Hematopoietic multipotent progenitor cell treated with erythropoietin and hydrocortisone succinate and interleukin-3 and kit ligand, for 4 days (in vitro differentiated cells): ENCODE results near the gene COA5.

Source experiments
- DNase-seq: peaks from one replicate; pipeline ENCODE4 v3.0.0-alpha.2; 2015

The COA5 gene, protein sequence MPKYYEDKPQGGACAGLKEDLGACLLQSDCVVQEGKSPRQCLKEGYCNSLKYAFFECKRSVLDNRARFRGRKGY

DNA sequence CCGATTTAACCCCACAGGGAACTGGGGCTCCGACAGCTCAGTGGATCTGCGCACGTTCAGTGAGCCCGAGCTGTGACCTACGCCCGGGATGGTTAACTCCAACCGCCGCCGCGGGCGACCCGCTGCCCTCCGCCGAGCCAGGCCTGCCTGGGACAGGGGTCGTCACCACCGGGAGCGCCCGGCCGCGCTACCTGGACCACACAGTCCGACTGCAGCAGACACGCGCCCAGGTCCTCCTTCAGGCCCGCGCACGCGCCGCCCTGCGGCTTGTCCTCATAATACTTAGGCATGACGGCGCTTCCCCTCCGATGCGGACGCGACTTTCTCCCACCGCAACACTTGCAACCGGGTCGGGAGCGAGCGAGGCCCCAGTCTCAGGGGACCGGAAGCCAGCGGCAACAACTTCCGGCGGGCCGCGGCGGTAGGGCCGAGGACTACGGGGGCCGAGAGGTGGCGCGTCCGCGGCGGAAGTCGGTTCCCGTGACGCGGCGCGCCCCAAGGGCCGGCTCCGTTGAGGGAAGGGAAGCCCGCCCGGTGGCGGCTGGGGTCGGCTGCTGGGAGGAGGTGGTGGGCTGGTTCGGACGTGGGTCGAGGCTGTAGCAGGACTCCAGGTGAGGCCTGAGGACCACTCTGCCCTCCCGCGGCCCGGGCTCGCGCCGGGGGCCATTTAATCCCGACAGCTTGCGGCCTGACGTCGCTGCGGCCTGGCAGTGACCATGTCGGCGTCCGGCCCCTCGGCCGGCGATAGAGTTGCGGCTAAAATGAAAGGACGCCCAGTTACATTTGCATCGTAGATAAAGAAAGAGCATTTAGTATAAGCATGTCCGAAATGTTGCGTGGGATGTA lies at the start of gene COA5, which contains the start of gene UNC50:
Gene COA5, minus strand, starts transcription at position 397 of the 846 bp plus-strand sequence. Its CDS starts 107 bp downstream, at position 290.
Gene UNC50, plus strand, starts transcription at position 474 of the 846 bp plus-strand sequence. CDS start 1,171 bp downstream, outside the sequence.
- DNase-seq = peak; percentile 96

DNA sequence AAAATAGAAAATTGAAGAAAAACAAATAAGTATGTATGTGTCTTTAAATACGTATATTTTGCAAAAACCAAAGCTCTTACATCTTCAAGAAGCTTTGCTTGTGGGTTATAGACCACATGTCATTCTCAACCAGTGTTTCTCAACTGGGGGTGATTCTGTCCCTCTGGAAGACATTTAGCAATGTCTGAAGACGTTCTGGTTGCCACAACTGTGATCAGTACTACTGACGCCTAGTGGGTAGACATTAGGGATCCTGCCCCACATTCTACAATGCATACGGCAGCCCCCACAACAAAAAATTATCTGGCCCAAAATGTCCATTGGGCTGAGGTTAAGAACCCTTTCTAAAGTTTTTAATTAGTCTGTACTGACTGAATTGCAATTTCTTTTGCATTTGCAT lies 48.5 kb upstream of the COA5 start:
- DNase-seq = peak; percentile 77

DNA sequence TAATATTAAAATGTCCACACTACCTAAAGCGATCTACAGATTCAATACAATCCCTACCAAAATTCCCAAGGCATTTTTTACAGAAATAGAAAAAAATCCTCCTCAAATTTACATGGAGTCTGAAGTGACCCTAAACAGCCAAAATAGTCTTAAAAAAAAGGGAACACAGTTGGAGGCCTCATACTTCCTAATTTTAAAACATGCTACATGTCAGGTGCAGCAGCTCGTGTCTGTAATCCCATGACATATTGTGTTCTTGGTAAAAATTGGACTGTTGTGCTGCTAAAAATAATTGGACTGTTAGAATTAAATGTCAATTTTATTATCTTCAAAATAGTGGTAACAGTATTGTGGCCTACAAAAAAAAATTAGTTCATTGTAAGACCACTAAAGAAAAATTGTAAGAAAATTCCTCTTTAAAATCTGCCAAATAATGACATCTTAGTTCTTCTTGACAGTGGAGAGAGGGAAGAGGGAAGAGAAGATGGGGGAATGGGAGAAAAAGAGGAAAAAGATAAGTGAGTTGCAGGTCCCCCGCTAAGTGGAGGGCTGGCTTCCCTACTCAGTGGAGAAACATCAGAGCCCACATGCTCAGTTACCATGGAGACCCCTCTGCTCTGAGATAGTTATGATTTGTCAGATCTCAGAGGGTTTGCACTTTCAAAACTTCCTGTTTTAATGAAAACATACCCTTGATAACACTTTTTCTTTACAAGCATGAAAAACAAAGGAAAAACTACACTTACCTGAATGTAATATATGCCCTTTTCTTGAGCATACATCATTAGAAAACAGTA lies 46.6 kb upstream of the COA5 start:
- peak; percentile 82 for DNase-seq

DNA sequence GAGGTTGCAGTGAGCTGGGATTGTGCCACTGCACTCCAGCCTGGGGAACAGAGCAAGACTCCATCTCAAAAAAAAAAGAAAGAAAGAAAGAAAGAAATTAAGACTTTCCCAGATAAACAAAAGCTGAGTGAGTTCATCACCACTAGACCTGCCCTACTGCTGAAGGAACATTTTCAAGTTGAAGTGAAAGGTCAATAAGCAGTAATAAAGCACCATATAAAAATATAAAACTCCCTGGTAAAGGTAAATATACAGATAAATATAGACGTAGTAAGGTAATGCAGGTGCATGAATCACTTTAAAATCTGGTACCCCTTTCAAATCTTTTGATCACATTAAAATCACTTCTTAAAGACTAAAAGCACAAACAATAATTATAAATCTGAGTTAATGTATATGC lies 42.7 kb upstream of the COA5 start:
- no peak for DNase-seq

DNA sequence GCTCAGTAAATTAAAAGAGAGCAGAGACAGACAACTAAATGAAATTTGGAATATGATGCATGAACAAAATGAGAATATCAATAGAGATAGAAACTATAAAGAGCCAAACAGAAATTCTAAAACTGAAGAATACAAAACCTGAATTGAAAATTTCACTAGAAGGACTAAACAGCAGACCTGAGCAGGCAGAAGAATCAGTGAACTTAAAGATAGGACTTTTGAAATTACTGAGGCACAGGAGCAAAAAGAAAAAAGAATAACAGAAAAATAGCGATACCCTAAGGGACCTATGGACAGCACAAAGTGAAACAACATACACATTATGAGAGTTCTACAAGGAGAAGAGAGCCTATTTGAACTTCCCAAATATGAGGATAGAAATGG lies 41.7 kb upstream of the COA5 start:
- no peak for DNase-seq

DNA sequence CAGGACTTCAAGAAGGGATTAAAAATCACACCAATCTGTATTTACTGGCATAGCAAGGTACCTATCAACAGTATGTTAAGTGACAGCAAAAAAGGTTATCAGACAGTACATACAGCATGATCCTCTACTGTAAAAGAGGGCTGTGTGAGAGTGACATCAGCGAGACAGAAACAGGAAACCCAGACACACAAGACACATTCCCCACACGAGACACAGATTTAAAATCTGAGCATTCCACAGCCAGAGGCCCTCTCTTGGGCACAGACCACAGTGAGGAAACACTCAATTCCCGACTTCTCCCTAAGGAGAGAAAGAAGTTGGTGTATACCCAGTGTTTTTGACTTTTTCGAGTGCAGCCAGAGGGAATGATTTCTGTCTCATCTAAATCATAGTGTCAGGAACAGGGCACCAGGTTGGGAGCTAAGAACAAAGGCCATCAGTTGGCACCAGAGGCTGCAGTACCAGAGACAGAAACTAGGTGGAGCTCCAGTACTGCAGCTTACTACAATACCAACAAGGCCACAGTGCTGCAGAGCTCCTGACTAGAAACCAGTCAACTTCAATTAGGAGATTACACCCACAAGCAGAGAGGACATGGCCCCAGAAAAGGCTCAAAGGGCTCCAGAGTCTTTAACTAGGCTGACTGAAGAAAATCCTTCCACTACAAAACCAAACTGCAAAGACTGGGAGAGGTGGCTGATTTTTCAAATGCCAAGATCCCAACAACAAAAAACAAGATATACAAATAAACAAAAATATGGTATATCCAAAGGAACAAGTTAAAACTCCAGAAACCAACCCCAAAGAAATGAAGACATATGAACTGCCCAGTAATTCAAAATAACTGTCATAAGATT lies 41.1 kb upstream of the COA5 start:
- peak; percentile 90 for DNase-seq

DNA sequence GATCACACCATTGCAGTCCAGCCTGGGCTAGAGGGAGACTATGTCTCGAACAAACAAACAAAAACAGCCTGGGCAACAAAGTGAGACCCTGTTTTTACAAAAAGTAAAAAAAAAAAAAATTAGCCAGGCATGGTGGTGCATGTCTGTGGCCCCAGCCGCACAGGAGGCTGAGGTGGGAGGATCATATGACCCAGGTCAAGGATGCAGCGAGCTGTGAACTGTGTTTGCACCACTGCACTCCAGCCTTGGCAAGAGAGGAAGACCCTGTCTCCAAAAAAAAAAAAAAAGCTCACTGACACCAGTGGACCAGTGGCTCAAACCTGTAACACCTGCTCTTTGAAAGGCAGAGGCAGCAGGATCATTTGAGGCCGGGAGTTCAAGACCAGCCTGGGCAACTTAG lies 40.1 kb upstream of the COA5 start:
- DNase-seq = no peak

DNA sequence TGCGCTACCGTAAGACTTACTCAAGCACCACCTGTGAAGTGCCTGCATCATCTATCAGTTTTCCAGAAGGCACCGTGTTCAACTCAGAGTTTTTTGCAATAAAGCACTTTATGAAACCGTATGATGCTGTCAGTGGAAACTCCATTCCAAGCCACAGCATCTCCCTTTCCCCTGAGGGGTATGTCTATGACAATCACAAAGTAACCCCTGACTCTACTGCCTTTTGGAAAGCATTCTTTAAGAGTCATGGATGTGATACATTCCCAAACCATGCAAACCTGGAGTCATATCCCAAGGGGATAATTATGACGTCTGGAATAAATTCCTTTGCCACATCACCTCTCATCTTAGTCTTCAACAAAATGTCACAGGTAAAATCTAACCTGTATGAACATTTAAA lies 39.3 kb upstream of the COA5 start:
- DNase-seq = no peak

DNA sequence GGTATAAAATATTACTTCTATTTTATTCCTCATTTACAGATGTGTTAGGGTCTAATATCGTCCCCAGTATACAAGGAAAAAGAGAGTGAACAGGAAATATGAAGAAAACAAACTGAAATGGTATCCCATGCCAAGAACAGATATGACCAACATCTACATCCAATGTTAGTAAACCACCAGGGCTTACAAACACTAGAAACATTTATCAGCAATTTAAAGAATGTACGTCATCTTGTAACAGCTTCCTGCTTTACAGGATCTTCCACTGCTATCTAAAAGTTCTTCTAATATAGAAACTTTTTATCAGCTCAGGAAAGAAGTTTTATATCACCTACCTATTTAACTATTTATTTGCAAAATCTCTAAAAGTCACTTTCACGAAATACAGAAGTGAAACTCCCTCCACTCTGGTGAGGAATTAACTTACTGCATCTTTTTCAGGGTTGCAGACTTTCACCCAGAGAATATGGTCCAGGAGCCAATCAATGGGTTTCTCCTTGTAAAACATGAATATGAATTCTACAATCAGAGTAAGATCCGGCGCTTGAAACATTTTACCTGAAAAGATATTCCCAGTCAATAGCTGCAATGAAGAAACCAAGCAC lies 35.3 kb upstream of the COA5 start:
- no peak for DNase-seq

DNA sequence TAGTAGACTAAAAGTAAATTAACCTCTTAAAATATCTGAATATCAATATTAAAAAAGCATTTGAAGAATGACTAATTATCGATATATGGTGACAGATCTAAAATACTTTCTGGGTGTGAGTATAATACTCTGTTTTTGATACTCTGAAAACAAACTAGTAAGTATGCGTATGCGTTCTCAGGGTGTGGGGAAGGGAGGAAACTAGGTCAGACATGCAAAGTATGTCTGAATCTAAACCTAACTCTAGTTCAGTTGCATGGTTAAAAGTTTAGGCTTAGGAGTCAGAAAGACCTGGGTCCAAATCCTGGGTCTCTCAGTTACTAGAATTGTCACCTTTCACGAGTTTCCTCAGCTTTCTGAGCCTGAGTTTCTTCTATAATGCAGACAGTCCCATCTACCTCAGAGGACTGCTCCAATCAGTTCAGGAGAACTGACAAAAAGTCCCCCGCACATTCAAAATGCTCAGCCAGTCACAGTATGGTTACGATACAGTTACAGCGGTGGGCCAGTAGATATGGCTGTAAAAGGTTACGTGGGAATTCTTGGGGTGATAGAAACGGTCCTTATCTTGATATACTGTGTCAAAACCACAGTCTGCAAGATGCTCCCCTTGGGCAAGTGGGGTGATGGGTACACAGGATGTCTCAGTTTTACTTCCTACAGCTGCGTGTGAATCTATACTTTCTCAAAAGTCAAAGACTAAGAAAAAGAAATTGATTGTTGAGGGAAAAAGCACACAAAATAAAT lies 29.3 kb upstream of the COA5 start:
- peak; percentile 31 for DNase-seq

DNA sequence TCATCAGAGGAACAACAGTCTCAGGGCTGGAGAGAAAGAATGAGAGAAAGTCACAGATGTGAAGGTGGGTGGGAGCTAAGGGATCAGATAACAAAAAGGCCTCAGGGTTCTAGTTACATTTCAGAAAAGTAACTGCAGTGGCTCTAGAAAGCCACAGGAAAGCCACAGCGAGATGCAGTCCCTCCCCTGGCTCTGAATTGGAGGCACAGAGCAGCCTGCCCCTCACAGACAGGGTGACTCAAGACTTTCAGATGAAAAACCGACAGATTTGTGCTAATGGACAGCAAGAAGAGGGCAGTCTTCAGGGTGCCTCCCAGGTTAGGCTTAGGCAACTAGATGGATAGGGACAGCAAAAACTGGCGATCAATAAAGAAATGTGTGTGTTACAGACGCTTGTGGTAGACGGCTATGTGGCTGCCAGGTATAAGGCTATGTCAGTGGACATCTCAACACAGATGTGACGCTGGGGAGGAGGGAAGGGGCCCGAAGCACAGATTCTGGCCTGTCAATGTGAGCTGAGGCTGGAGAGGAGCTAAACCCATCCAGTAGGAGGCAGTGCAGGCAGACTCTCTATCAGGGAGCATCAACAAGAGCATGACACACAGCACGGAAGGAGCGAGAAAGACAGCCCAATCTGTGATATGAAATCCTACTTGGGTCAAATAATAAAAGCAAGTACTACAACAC lies 26.2 kb upstream of the COA5 start:
- peak; percentile 66 for DNase-seq

DNA sequence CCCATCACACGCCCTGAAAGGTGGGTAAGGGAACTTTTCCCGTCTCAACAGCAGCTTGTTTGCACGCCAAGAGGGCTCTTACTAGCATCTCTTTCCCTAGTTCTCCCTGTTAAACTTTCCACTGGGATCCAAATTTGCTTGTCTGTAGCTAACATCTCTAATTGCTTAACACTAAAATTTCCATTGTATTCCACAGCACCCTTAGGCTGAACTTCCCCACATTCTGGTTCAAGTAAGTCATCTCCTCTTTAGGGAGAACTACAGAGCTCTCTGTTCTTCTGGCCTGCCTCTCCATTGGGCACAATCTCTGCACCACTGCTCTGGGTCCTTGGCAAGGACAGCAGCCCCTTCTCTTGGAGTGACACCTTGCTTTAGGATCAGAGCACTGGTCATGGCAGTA lies 24.0 kb upstream of the COA5 start:
- no peak for DNase-seq

DNA sequence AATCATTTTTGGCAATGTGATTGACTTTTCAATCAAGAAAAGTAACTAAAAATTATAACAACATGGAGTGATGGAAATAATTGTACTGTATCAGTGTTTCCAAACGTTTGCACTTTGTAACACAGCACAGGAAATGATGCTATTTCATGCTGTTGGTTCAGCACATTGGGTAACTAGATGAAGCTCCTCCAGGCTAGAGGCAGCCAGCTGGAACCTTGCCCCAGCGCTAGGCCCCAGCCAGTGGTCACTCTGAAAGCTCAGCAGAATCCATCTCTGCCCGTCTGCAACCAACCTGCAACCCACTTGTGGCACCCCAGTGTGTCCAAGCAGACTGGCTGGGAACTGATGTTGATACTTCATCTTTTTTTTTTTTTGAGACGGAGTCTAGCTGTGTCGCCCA lies 15.3 kb upstream of the COA5 start:
- DNase-seq = no peak

DNA sequence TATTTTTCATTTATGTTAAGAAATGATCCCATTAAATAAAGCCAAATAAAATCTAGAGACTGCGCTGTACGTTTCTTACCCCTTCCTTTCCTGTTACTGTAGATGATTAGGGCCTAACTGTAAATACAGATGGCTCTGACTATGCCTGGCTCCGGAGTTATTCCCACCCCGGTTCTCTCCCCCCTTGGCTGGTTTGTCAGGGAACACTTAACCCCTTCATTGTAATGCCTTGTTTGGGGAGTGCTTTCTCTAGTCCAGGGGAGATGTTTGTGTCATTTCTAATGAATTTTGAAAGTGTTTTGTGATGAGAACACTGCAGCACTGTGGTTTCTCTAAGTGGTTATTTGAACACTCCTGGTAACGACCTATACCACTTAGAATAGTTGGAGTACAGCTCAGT lies 8.8 kb upstream of the COA5 start:
- no peak for DNase-seq

DNA sequence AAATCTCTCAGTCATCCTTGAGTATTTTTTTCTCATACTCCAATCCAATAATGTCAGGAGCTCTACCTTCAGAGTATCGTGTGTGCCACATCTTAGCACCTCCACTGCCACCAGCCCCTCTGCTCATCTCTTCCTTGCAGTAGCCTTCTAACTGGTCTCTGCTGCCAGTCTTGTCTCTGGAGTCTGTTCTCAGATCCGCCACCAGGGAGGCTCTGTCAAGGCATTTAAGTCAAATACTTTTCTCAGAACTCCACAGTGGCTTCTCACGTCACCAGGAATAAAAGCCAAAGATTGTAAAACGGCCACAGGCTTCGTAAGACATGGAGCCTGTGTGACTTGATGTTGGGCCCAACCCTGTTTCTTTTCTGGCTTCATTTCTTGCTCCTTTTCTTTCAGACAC lies 7.2 kb upstream of the COA5 start:
- peak; percentile 36 for DNase-seq

DNA sequence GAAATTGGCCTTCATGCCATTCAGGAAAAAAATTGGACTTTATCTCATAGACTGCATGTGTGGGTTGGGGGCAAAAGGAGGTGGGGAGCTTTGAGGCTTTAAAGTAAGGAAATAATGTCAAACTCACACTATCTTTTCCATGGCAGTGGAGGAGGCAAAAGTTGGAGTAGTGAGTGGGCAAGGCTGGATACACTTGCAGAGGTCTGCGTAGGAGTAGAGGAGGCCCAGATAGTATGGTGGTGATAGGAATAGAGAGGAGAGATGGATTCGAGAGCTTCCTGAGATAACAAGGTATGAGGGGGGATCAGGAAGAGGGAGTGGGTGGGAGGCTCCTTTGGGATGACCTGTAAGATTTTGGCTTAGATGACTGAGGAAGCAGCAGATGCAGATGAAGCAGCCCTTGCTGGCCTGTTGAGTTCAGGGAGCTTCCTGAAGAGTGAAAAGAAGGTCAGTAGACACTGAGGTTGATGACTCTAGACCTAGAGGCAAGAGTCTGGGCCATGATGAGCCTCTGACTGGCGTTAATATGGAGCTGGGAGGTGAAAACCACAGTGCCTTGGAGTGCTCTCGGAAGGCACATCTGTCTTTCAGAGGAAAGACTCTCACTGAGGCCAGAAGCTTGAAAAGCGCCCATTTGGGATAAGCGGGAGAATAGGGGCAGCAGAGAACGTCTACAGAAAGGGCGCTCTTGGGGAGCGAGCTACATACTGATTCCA lies 5.9 kb upstream of the COA5 start:
- DNase-seq = no peak

DNA sequence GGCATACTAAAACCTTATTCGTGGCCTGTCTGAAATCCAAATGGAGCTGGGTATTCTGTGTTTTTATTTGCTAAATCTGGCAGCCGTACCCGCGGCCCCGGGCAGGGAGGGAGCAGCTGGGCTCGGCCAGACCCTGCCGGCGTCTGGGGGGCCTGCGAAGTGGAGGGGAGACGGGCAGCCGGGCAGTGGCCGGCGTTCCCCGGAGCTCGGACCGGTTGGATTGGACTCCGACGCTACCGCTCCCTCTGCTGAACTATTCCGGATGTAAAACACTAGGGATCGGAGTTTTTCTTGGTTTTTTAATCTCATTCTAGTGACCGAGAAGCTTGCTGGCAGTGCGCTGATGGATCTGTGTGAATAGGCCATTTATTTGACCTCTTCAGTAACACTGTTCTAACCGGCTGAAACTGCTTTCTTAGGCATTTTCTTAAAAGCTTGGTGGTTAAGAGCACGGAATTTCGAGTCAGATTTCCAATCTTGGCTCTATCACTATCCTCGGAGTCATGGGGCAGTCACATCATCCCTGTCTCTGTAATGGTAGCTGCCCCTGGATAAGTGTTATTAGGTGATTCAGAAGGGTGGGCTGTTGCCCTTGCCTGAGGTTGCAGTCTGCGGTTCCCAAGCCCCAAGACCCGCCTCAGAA lies 771 bp upstream of the COA5 start:
- peak; percentile 40 for DNase-seq

DNA sequence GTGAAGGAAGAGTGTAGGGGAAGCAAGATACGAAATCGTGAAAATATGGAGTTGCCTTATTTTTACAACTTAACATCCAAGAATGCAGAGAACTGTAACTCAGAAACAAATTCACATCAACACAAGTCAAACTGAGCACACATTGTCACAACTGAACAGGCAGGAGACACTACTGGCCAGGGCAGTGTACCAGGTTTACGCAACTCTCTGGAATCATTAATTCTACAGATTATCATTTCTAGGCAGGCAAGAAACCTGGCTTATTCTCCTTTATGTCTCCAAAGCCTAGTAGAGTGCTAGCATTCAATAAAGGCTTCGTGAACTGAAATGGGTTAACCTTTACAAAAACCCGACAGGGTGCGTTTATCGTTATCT lies 584 bp downstream of the COA5 start:
- peak; percentile 25 for DNase-seq

DNA sequence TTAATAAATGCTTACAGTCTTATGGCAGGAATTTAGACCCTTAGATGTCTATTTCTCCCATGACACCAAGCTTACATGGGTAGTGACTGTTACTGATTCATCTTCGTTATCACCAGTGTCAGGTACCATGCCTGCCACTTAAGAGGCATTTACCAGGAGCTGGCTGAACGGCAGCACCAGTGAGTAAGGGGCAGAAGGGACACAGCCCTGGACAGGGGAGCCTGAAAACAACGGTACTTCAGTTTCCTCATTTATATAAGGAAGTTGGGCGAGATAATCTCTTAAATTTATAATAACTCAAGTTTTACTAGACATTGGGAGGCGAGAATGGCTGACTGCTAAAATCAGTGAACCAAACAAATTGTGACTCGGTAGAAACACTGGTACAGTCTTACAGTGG lies 1.2 kb downstream of the COA5 start:
- DNase-seq = peak; percentile 45

DNA sequence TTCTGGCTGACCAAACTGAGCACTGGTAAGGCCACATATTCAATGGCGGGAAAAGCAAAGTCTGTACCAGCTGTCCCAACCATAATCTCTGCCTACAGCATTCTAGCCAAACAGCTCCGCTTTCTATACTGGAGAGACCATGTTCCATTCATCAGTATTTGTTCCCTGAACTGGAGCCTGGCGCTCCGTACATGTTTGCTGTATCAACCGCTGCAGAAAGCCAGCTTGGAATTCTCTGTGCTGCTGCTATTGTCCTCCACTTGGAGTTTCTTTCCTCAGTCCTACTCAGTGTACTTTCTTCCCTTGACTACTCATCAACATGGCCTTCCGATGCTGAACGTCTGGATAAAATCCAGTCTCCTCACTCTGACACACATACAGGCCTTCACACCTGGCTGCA lies 1.9 kb downstream of the COA5 start:
- no peak for DNase-seq
